Fibroblast of the aortic adventitia (primary cell): Measurements from ENCODE around the gene ZC3H7A. TPM values are rescaled to one million over a fixed set of nuclear protein-coding genes. Genes with fewer than 3 reads are reported as not detected.
"Not testable (repeated sequence)": the region's sequence is repeated elsewhere in the genome, so short reads cannot be mapped to it uniquely, and the experiment has no call there.

Experiments
- DNase-seq: peaks from one replicate; pipeline ENCODE4 v3.0.0-alpha.2; 2010; ENCODE audit warnings: low read depth
- H3K4me3 ChIP-seq: 2 replicates; pipeline ENCODE4 v1.5.1; 2011; ENCODE audit warnings: low read depth, mild to moderate bottlenecking, control low read depth, low read length, moderate library complexity
- CTCF ChIP-seq: IDR thresholded peaks from 2 replicates; pipeline ENCODE4 v1.5.1; 2011; ENCODE audit warnings: mild to moderate bottlenecking, low read length, control low read depth, inconsistent platforms; ENCODE audit not compliant: insufficient read depth
- total RNA-seq: library from RNA; depleted of rRNA; stranded (reverse); fragments of >200 nt; gene quantifications from 2 replicates; pipeline ENCODE4 v1.2.3, GENCODE V29; 2012; ENCODE audit warnings: low replicate concordance

Gene ZC3H7A
- total RNA-seq, 1 donor, result 31.9 TPM

GRCh38 chr16:11835891-11836649 lies 39.0 kb upstream of the ZC3H7A start:
- no peak for TF ChIP-seq CTCF
- peak; percentile 51 for DNase-seq
- H3K4me3 ChIP-seq, result no peak overlapping the region

GRCh38 chr16:11835309-11835708 lies 38.3 kb upstream of the ZC3H7A start:
- no peak overlapping the region for H3K4me3 ChIP-seq
- no peak for TF ChIP-seq CTCF
- no peak for DNase-seq

GRCh38 chr16:11833951-11834695 lies 37.1 kb upstream of the ZC3H7A start:
- no peak overlapping the region for H3K4me3 ChIP-seq
- no peak for TF ChIP-seq CTCF
- peak; percentile 67 for DNase-seq

- no peak for TF ChIP-seq CTCF
- no peak for DNase-seq
- H3K4me3 ChIP-seq, result no peak overlapping the region
These were observed 31.6 kb upstream of the ZC3H7A start for GRCh38 chr16:11828696-11829095.

GRCh38 chr16:11825520-11826165 lies 28.6 kb upstream of the ZC3H7A start:
- not testable (repeated sequence) for DNase-seq, H3K4me3 ChIP-seq

- no peak for TF ChIP-seq CTCF
- H3K4me3 ChIP-seq, result no peak overlapping the region
- no peak for DNase-seq
These were observed 27.3 kb upstream of the ZC3H7A start for GRCh38 chr16:11824362-11824761.

GRCh38 chr16:11823645-11824044 lies 26.6 kb upstream of the ZC3H7A start:
- not testable (repeated sequence) for DNase-seq, H3K4me3 ChIP-seq
